DMS153 treated with DMSO at 0.1 percent for 48 hours (cell line): Measurements from ENCODE around the gene RPS28.
"Not testable (repeated sequence)": the region's sequence is repeated elsewhere in the genome, so short reads cannot be mapped to it uniquely, and the experiment has no call there.

Experiments used
- DNase-seq: peaks from one replicate; lab custom pipeline; 2025; ENCODE audit not compliant: unreplicated experiment; lab: John Stamatoyannopoulos, UW

The RPS28 gene

DNA sequence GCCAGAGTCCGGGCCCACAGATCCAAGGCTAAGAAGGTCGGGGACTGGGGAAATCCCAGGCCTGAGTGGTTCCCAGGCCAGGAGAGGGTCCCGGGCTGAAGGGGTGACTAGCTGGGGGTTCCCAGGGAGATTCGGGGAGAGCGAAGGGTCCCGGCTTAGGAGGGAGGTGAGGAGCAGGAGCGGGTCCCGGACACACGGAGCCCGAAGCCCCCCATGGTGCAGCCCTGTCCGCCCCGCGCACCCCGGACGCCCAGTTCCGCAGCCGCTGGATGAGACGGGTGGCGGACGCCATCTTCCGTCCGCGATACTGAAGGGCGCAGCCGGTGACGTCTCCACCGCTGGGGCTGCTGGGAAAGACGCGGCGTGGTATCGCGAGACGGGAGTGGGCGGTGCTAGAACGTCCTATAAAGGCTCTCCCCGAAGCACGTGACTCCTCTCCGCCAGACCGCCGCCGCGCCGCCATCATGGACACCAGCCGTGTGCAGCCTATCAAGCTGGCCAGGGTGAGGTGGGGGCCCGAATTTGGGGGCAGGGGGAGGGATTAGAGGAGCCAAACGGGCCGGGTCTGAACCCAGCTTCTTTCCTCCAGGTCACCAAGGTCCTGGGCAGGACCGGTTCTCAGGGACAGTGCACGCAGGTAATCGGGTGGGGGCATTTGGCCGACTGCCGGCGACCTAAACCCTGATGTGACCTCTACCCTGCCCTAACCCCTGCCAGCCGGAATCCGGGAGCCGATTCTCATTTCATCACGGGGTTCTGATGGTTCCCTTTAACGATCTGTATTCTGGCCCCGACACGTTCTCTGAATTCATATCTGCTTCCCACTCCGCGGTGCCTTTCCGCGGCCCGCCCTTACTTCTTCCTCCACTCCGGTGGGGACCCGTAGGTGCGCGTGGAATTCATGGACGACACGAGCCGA, at the start of gene RPS28, which contains the start of gene NDUFA7:
TSS of gene RPS28 (plus strand) at position 430 of the 919 bp plus-strand sequence. CDS start at position 465, 35 bp downstream.
TSS of gene NDUFA7 (minus strand) at position 309 of the 919 bp plus-strand sequence. CDS start at position 292, 17 bp downstream.
- DNase-seq, result peak; percentile 94

DNA sequence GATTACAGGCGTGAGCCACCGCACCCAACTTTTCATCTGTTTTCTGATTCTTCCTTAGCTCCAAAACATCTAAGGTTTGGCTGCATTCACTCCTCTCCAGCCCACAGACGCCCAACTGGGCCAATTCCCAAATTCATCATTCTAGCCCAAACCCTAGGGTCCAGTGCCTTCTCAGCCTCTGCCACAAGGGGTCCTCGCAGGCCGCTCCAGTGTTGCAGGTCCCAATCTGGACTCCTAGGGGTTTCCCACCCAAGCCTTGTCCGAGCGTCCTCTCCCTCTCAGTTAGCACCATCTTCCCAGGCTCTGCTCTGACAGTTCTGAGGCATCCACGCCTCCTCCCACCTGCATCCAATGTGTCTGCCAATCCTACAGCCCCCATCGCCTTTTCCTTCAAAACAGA, 44.8 kb upstream of the RPS28 start:
- DNase-seq, result not testable (repeated sequence)

DNA sequence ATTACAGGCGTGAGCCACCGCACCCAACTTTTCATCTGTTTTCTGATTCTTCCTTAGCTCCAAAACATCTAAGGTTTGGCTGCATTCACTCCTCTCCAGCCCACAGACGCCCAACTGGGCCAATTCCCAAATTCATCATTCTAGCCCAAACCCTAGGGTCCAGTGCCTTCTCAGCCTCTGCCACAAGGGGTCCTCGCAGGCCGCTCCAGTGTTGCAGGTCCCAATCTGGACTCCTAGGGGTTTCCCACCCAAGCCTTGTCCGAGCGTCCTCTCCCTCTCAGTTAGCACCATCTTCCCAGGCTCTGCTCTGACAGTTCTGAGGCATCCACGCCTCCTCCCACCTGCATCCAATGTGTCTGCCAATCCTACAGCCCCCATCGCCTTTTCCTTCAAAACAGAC, 30.0 kb upstream of the RPS28 start:
- DNase-seq, result not testable (repeated sequence)

DNA sequence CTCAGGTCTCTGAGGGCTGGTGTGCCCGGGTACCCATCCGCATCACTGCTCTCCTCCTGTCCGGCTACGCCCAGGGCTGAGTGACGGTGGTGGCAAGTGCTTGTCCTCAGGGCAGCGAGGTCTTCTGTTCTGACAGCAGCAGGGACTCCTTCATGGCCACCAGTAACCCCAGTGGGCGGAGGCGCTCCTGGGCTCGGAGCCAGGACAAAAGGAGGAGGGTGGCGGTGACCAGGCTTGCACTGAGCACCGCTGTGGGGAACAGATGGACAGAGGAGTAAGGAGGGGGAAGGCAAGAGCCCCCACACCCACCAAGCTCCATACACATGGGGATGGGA, 19.0 kb upstream of the RPS28 start:
- no peak for DNase-seq

DNA sequence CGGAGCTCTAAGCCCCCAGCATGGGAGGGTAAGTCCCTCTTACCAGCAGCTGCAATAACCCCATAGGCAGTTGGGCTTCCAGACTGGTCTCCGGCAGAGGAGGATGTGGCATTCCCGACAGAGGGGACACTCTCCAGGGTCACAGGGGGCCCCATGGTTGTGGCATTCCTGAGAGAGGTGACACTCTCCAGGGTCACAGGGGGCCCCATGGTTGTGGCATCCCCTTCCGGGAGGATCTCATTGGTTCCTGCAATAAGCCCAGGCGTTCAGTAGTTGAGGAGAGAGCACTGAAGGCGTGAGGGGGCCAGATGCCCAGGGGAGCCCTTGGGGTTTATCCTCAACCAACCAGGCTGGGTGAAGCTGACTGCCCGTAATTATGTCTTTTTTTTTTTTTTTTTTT, 18.6 kb upstream of the RPS28 start:
- no peak for DNase-seq

DNA sequence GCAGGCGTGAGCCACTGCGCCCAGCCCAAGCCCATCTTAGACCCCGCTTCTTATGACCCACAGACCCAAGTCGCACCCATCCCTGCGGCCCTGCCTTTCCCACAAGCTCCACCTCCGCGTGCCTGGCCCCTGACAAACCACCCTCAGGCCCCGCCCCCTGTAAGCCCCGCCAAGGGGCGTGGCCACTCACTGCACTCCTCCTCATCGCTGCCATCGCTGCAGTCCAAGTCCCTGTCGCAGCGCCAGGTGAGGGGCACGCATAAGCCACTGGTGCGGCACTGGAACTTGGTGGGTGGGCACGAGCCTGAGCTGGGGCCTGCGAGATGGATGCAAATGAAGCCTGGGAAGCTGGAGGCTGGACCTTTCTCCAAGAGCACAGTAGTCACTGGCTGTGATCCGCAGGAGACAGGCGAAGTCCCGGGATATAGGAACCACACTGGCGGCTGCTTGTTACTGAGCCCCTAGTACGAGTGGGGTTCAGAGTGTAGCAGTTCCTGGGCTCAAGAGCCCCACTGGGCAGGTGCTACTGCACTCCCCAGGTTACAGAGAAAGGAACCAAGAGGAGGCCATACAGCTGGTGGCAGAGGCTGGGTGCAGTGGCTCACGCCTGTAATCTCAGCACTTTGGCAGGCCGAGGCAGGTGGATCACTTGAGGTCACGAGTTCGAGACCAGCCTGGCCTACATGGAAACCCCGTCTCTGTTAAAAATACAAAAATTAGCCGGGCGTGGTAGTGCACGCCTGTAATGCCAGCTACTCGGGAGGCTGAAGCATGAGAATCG, 16.3 kb upstream of the RPS28 start:
- no peak for DNase-seq

DNA sequence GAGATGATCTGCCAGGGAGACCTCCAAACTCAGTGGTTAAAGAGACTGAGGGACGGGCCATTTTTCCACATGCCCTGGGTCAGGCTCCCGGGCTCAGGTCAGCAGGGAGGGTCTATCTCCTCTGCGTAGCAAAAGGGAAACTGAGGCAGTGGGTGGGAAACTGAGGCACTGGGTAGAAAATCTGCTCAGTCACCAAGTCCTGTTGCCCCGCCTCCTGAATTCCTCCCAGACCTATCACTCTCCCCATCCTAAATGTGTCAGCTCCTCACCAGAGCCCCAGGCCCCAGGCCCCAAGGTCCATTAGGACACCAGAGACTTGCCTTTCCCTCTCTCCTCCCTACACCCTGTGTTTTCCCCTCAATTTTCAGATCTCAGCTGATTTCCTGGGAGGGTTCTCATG, 15.5 kb upstream of the RPS28 start:
- DNase-seq, result no peak

DNA sequence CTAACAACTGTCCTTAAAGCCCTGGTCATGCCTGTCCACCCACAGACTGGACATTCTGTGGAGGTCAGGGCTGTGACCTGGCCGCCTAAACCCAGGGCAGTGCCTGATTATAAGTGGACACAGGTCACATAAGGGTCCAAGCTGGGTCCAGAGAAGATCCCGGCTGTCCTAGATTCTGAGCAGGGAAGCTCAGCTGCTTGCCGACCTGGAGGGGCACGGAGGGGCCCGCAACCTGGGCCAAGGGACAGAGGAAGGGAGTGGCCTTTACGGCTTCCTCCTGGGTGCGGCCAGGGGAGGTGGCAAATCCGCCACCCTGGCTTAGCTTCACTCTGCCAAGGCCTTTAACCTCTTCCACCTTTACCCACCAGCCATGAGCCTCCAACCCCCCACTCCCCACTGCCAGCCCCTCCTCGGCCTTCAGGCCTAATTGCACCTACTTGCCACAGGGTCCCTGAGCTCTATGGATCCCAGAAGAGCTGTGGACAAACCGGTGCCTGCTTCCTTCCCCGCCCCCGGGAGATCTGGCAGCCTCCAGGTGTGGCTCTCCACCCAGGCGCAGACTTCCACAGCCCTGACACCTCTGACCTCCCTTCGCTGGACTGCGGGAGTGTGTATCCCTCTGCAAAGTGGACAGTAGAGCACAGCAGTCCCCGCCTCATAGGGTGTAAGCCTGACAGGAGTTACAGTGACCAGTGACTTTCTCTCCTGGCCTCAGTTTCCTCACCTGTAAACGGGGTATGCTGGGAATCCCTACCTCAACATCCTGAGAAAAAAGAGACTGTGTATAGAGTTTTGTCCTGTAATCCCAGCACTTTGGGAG, 14.9 kb upstream of the RPS28 start:
- DNase-seq, result no peak

DNA sequence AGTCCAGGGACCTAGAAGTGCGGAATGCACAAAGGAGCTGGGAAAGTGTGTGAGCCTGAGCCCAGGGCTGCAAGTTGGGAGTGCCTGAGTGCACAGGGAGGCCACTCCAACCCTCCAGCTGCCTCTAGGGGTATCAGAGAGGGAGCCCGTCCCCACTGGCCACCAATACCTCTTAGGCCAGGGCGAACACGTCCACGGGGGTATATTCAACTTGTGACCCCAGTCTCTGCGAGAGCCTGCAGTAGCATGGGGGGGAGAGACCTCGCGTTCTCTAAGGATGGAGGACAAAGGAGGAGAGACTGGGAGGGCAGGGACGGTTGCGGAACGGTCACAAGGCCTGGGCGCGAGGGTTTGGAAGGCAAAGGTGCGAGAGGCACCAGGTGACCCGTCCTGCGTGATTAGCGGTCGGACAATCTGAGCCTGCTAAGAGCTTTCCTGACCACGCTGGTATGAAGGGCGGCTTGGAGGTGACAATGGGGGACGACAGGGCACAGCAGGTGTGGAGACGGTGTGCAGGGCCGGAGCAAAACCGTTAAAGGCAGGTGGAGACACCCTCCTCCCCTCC, 13.8 kb upstream of the RPS28 start:
- DNase-seq, result no peak

DNA sequence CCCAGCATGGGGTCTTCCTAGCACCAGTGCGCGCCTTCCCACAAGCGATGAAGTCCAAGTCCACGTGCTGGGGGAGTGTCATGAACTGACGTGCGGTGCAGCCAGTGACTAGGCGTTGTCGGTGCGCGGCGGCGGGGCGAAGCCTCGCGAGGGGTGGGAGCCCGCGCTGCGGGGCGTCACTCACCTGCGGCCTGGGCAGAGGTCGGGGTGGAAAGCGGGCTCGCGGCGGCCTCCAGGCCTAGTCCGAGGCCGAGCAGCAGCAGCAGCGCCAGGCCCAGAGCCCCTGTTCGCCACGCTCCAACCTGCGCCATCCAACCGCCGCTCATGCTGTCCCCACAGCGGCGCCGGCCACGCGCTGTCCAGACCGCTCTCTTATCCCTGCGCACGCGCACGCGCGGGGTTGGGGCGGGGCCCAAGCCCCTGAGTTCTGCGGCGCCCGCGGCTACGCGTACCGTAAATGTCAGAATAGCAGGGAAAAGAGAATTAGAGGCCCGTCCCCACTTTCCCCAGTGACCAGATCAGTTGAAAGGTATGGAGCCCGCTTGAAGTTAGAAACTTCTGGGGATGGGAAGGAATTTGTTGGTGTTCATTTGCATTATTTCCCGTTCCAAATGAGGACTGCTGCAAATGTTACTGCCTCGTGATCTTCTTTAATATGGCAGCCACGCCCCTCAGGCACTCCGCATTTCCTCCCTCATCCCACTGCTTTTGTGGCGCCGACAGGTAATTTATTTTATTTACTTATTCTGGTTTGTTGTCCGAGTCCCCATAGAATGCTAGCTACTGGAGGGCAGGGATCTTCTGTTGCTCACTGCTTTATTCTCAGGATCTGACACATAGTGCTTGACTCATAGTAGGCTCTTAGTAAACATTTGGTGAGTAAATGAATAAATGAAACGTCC, 13.1 kb upstream of the RPS28 start, which contains the start of gene CD320:
TSS of gene CD320 (minus strand) at position 394 of the 902 bp plus-strand sequence. CDS start at position 326, 68 bp downstream.
- DNase-seq, result peak; percentile 96

DNA sequence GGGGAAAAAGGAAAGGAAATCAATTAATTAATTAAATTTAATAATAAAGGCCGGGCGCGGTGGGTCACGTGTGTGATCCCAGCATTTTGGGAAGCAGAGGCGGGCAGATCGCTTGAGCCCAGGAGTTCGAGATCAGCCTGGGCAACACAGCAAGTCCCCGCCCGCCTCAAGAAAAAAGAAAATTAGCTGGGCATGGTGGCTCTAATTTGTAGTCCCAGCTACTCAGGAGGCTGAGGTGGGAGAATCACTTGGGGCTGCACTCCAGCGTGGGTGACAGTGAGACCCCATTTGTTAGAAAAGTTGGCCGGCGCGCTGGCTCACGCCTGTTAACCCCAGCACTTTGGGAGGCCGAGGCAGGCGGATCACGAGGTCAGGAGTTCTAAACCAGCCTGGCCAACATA, 12.4 kb upstream of the RPS28 start:
- DNase-seq, result no peak

DNA sequence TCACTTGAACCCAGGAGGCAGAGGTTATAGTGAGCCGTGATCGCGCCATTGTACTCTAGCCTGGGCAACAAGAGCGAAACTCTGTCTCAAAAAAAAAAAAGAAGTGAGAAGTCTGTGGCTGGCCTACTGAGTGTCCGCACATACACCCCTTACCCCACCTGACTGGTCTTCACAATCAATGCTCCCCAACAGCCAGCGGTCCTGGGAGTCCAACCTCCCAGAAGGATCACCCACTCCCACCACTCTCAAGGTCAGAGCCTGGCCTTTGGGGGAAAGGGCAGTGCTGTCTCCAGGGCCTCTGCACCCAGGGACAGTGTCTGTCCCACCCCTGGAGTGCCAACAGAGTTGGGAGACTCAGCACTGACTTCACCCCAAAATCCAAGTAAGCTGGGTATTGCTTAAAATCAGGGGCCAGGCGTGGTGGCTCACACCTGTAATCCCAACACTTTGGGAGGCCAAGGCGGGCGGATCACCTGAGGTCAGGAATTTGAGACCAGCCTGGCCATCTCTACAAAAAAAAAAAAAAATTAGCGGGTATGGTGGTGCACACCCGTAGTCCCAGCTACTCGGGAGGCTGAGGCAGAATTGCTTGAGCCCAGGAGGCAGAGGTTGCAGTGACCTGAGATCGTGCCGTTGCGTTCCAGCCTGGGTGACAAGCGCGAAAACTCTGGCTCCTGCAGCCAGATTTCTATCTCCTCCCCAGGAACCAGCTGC, 10.8 kb upstream of the RPS28 start:
- no peak for DNase-seq

DNA sequence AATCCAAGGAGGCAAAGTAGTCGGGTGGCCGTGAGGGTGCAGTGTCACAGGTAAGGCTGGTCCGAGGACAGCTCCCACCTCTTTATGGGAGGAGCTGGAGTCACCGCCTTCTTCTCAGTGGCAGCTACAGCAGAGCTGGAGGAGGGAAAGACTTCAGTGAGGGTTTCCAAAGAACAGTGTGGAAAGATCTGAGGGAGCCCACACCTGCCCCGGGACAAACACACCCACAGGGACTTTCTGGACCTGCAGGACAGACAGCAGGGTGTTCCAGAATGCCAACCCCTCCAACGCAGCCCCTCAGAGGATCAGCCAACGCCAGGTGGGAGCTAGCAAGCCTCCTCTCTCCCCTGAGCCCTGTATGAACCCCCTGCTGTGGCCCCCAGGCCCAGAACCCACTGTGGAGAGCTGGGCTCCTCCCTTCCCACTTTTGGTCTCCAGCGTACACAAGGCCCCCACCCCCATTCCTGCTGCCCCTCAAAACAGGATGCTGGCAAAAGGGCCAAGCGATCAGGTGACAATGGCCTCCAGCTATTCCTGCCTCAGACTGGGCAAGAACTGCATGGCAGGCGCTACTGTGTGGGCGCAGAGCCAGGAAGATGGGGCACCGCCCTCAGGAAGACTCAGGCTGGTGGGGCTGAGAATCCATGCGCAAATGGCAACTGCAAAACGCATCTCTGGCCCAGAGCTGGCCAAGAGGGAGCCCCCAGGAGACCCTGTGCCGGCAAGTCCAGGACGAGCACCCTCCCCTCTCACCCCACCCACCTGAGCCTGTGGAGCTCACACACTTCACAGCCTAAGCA, 9.6 kb upstream of the RPS28 start:
- no peak for DNase-seq

DNA sequence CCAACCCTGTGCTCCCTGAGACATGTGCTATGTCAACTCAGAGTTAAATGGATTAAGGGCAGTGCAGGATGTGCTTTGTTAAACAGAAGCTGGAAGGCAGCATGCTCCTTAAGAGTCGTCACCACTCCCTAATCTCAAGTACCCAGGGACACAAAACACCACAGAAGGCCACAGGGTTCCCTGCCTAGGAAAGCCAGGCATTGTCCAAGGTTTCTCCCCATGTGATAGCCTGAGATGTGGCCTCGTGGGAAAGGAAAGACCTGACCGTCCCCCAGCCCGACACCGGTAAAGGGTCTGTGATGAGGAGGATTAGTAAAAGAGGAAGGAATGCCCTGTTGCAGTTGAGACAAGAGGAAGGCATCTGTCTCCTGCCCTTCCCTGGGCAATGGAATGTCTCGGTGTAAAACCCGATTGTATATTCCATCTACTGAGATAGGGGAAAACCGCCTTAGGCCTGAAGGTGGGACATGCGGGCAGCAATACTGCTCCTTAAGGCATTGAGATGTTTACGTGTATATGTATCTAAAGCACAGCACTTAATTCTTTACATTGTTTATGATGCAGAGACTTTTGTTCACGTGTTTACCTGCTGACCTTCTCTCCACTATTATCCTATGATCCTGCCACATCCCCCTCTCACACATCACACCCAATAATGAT, 6.2 kb upstream of the RPS28 start:
- not testable (repeated sequence) for DNase-seq

DNA sequence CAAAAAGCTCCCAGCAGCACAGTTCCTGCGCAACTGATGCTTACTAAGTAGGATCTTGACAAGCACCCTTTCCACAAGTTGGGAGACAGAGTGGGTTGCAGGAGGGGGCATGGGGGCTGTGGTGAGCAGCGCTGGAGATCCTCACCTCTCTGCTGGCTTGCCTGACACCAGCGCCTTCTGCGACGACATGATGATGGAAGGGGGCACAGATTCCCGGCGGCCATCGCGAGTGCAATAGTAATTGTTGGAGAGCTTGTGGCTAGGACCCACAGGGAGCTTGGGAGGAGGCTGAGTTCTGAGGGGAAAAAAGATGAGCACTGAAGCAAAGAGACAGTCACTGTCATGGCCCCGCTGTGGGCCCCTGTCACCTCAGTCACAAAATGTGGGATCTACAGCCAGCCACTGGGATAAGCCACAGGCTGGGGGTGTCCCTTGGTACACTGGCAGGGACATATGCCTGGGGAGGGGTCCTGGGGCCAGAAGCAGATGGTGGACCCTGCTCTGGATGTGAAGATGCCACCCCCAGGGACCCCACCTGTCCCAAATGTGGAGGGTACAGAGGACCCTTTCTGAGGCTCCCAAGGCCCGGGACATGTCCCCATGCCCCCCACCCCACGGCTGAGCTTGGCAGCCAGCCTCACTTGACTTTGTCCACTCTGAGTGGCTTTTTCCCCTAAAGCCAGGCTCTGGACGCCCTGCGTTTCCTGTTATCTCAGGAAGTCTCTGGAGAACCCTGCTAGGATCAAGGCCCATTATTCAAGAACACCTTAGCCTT, 4.8 kb upstream of the RPS28 start:
- DNase-seq, result no peak

DNA sequence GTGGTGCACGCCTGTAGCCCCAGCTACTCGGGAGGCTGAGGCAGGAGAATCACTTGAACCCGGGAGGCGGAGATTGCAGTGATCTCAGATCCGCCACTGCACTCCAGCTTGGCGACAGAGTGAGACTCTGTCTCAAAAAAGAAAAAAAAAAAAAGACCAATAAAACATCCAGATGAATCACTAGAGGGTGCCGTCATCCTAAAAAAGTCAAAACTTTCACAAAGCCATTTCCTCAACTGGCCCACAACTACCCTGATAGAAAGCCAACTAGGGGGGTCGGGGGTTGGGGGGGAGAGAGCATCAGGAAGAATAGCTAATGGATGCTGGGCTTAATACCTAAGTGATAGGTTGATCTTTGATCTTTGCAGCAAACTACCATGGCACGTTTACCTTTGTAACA, 2.5 kb upstream of the RPS28 start:
- not testable (repeated sequence) for DNase-seq
